ENCODE measurements around the gene IFIT5. TPM values are rescaled to one million over a fixed set of nuclear protein-coding genes. Genes with fewer than 3 reads are reported as not detected.

The IFIT5 gene
- total RNA-seq, 2 donors from 2014 or later, result 1.5 to 2.5 TPM

- no peaks in the 10 kb centered on the region for H3K36me3 Mint-ChIP-seq (ENCODE audit: low read depth)
- no peaks in the 10 kb centered on the region for H3K27me3 Mint-ChIP-seq (ENCODE audit: insufficient read depth)
- no peaks in the 10 kb centered on the region for H3K36me3 ChIP-seq (ENCODE audit: control insufficient read depth, insufficient read depth, low read length)
- peaks cover 13% of the 10 kb centered on the region for H3K4me1 Mint-ChIP-seq
- WGBS, 2 experiments (ENCODE audit: insufficient coverage in 1 of 2, insufficient read length in 1 of 2), result 93 to 97% methylated on average over 2 of the region's 2 CpGs
- no peak overlapping the region for H3K9ac ChIP-seq (ENCODE audit: extremely low read depth, low read length, poor library complexity, severe bottlenecking)
- no peak for DNase-seq
- H3K4me3 Mint-ChIP-seq, result no peak overlapping the region
- TF ChIP-seq CTCF (conservative IDR thresholded peaks at IDR 0.05), result no peak
- peaks cover 3% of the 10 kb centered on the region for H3K4me1 ChIP-seq (ENCODE audit: control insufficient read depth, insufficient read depth, low read length)
- no peaks in the 10 kb centered on the region for H3K27me3 ChIP-seq (ENCODE audit: control insufficient read depth, insufficient read depth, low read length, poor library complexity, severe bottlenecking)
- H3K9me3 Mint-ChIP-seq, result peaks cover 15% of the 10 kb centered on the region
- no peak overlapping the region for H3K4me3 ChIP-seq (ENCODE audit: low read length)
- H3K9me3 ChIP-seq (ENCODE audit: control insufficient read depth, low read length), result no peaks in the 10 kb centered on the region
- no peak overlapping the region for H3K27ac ChIP-seq (ENCODE audit: low read depth, low read length)
- H3K27ac Mint-ChIP-seq, result no peak overlapping the region
Measured at GRCh38 chr10:89450901-89451300, 36.5 kb downstream of the IFIT5 start.

- peaks cover 3% of the 10 kb centered on the region for H3K4me1 ChIP-seq (ENCODE audit: control insufficient read depth, insufficient read depth, low read length)
- no peaks in the 10 kb centered on the region for H3K27me3 ChIP-seq (ENCODE audit: control insufficient read depth, insufficient read depth, low read length, poor library complexity, severe bottlenecking)
- Mint-ChIP-seq H3K9me3 (peaks cover 2% of the 10 kb centered on the region), H3K36me3 (ENCODE audit: low read depth) (no peaks in the 10 kb centered on the region), H3K4me1 (peaks cover 15% of the 10 kb centered on the region), H3K27ac (no peak overlapping the region), H3K4me3 (no peak overlapping the region), H3K27me3 (ENCODE audit: insufficient read depth) (no peaks in the 10 kb centered on the region)
- no peak overlapping the region for H3K9ac ChIP-seq (ENCODE audit: extremely low read depth, low read length, poor library complexity, severe bottlenecking)
- no peak for TF ChIP-seq CTCF (conservative IDR thresholded peaks at IDR 0.05)
- no peak for DNase-seq
- H3K9me3 ChIP-seq (ENCODE audit: control insufficient read depth, low read length), result no peaks in the 10 kb centered on the region
- no peak overlapping the region for H3K27ac ChIP-seq (ENCODE audit: low read depth, low read length)
- no peak overlapping the region for H3K4me3 ChIP-seq (ENCODE audit: low read length)
- 80 to 83% methylated on average over 1 of the region's 1 CpG for WGBS, 2 experiments (ENCODE audit: insufficient coverage in 1 of 2, insufficient read length in 1 of 2)
- no peaks in the 10 kb centered on the region for H3K36me3 ChIP-seq (ENCODE audit: control insufficient read depth, insufficient read depth, low read length)
Measured at GRCh38 chr10:89452193-89452592, 37.8 kb downstream of the IFIT5 start.

GRCh38 chr10:89454561-89455347 lies 40.4 kb downstream of the IFIT5 start:
- no peak overlapping the region for H3K27ac Mint-ChIP-seq
- H3K4me1 Mint-ChIP-seq, result peaks cover 15% of the 10 kb centered on the region
- no peak for TF ChIP-seq CTCF (conservative IDR thresholded peaks at IDR 0.05)
- no peak overlapping the region for H3K4me3 Mint-ChIP-seq
- Histone ChIP-seq H3K36me3 (ENCODE audit: control insufficient read depth, insufficient read depth, low read length) (no peaks in the 10 kb centered on the region), H3K4me3 (ENCODE audit: low read length) (no peak overlapping the region), H3K9ac (ENCODE audit: extremely low read depth, low read length, poor library complexity, severe bottlenecking) (no peak overlapping the region), H3K4me1 (ENCODE audit: control insufficient read depth, insufficient read depth, low read length) (peaks cover 3% of the 10 kb centered on the region), H3K27me3 (ENCODE audit: control insufficient read depth, insufficient read depth, low read length, poor library complexity, severe bottlenecking) (no peaks in the 10 kb centered on the region), H3K9me3 (ENCODE audit: control insufficient read depth, low read length) (no peaks in the 10 kb centered on the region), H3K27ac (ENCODE audit: low read depth, low read length) (no peak overlapping the region)
- DNase-seq, result no peak
- no peaks in the 10 kb centered on the region for H3K36me3 Mint-ChIP-seq (ENCODE audit: low read depth)
- 86 to 100% methylated on average over 1 of the region's 1 CpG for WGBS, 2 experiments (ENCODE audit: insufficient coverage in 1 of 2, insufficient read length in 1 of 2)
- no peaks in the 10 kb centered on the region for H3K27me3 Mint-ChIP-seq (ENCODE audit: insufficient read depth)
- no peaks in the 10 kb centered on the region for H3K9me3 Mint-ChIP-seq
